ENCODE measurements around the gene SUCLG2.
"Not testable (repeated sequence)": the region's sequence is repeated elsewhere in the genome, so short reads cannot be mapped to it uniquely, and the experiment has no call there.

SUCLG2 gene

DNA sequence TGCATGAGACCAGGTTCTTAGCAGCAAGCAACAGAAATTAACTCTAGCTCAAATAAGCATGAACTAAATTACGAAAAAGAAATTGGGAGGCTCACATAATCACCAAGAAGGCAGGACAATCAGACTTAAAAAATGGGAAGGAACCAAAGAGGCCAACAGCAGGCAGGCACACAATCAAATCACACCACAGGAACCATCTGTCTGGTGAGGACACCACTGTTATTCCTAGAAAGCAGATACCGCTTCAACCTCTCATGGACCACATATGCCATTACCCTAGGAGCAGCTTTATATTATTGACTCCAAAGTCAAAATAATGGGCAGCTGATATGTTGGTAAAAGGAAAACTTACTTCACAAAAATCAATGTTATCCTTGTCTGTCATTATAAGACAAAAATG lies 51.6 kb downstream of the SUCLG2 start:
- DNase-seq, result no peak

DNA sequence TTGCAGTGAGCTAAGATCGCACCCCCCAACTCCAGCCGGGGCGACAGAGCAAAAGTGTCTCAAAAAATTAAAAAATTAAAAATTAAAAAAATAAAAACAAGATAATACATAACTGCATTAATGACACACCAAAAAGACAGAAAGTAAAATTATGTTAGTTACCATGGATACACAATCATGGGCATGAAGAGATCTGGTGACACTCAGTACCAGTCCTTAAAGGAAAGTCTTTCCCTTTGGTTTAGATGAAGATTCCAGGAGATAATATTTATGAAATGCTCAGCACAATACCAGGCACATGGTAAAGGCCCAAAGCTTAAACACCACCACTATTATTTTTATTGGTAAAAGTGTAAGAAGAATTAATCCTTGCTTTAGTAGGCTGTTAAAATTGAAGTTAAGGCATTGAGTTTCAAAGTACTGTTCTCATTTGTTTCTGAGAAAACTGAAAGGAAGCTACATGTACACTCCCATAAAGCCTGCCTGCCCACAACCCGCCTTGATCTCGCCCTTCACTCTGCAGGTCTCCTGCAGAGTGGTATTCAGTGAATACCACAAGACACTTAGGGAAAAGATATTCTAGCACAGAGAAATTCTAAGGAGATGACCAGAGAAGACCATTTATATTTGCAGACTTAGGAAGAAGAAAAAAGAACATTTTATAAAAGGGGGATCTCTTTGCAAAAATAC lies 52.3 kb downstream of the SUCLG2 start:
- no peak for DNase-seq

DNA sequence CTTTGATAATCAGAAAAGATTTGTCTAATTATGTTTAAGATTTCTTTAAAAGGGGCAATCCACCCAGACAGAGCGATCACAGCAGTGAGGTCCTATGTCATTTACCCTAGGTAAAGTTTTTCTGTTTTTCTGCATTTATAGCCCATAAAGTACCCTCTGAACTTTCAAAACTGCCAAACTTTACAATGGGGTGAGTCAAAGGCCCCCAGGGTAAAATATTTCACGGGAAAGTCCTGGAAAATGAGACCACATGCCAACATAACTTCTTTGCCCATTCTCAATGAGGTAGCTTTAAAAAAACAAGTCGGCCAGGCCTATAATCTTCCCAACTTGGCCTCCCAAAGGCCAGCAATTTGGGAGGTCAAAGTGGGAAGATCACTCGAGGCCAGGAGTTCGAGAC lies 53.0 kb downstream of the SUCLG2 start:
- no peak for DNase-seq

DNA sequence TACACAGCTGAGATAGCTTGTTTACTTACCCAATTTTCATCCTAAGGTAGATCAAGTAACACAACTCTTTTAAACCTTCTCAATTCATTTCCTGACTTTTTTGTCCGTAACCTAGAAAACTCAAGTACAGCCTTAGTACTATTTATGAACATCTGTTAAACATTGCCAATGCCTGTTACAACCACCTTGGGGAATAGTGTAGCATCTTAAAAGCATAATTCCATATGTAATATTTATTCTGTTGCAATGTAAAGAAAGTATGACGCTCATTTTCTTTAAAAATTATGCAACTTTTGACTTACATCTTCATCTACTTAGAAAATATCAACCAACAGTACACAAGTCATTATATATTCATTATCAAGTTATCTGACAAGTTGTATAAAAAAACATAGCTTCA lies 54.6 kb downstream of the SUCLG2 start:
- no peak for DNase-seq

DNA sequence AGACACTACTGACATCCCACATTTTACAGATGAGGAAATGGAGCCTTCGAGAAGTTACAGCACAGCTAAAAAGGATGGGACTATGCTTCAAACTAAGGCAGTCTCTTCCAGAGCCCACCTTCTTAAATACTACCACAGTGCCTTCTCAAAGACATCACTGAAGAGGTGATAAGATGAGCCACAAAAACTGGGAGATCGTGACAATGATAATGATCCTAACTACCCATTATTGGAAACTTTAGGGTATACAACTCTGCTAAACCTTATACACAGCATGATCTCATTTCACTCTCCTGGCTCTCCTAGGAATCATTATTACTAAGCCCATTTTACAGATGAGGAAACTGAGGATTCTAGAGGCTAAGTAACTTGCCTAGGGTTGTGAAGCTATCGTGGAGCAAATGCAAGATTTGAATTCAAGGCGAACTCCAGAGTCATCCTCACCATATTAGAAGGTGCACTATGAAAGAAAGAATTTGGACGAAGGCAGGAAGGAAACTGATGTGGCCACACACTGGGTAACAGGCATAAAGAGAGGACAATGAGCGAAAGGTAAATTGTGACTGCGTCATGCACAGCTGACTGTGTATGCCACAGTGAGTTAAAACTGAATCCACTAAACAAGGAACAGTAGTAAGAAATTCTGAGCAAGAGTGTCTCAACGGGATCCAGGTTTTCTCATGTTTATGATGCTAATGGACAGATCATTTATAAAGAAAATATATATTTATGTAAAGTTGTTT lies 55.4 kb downstream of the SUCLG2 start:
- no peak for DNase-seq

DNA sequence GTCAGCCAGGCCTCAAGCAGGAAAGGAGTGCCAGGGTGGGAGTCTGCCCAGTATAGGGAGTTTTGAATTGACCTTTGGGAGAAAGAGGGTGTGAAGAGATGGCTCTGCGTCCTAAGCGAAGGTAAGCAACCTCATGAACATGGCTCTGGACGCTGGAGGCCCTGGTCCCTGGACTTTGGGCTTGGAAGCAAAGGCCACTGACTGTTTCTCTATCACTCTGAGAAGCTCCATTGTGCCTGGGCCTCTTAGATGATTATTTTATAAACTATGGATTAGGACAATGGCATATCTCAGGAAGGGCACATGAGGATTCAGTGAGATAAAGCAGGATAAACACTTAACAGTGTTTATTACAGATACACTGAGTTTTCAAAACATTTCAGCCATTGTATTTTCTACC lies 59.0 kb downstream of the SUCLG2 start:
- no peak for DNase-seq

DNA sequence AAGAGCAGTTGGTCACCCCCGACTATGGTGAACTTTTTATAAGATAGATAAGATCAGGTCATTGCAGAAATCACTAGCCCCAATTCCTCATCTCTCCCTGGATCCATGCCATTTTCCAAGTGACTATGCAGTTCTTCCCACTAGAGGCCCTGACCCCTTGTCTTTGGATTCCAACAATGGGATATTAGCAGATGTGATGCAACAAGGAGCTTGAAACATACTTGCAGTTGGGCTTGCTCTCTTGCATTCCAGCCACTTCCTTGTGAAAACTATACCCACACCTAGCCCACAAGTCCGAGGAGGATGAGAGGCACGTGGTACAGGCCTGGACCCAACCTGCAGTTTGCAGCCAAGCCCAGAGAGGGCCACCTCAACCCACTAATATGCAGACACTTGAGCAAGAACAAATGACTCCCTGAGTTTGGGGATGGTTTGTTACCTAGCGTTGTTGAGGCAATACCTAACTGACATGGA lies 60.6 kb downstream of the SUCLG2 start:
- no peak for DNase-seq

DNA sequence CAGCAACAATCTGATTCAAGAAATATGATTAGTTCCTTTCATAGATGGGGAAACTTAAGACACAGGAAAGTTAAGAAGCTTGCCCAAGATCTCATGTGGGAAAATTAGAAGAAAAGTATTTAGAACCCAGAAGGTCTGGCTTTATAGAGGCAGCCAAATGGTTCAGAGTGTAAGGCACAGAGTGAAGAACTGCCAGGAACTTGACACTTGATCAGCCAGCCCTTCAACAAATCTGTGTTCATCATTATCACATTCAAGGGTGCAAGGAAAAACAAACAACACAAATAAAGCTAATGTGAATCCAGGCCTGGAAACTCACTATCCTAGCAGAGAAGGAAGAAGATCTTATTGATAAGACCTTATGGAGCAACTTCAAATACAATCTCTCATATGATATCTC lies 62.4 kb downstream of the SUCLG2 start:
- no peak for DNase-seq

DNA sequence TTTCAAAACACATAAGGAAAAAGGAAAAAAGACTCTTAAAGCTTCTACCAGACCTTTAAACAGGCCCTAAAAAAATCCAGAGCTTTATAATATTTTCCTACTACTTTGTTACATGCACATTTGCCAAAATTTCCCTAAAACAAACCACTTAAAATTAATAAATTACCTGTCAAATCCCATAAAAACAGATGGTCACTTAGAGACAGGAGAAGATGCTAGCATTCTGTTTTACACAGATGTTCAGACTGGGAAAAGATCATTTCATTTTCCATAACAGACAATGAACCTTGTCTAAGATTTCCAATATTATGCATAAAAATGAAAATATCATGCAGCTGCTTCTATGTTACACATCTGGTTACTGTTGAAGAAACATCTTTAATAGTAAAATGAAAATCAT lies 66.6 kb downstream of the SUCLG2 start:
- no peak for DNase-seq

DNA sequence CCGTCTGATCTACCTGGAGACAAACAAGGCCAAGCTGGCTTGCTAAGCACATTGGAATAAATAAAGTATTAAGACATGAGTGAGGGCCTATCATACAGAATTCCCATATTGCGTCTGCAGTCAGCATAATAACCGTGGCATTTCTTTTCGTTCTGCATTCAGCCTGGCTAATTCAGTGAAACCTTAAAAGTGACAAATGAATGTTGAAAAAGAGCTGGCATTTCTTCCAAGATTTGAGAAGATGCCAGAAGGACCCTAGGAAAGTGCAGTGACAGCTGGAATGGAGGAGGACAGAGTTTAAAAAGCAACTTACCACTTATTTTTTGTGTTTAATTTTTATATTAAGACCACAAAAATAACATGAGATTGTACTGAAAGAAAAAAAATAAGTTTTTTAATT lies 67.1 kb downstream of the SUCLG2 start:
- no peak for DNase-seq

DNA sequence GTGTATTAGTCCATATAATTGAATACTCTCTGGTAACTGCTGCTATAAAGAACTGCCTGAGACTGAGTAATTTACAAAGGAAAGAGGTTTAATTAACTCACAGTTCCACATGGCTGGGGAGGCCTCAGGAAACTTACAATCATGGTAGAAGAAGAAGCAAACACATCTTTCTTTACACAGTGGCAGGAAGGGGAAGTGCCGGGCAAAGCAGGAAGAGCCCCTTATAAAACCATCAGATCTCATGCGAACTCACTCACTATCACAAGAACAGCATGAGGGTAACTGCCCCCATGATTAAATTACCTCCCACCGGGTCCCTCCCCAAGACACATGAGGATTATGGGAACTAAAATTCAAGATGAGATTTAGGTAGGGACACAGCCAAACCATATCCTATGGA lies 69.8 kb downstream of the SUCLG2 start:
- DNase-seq, result not testable (repeated sequence)

DNA sequence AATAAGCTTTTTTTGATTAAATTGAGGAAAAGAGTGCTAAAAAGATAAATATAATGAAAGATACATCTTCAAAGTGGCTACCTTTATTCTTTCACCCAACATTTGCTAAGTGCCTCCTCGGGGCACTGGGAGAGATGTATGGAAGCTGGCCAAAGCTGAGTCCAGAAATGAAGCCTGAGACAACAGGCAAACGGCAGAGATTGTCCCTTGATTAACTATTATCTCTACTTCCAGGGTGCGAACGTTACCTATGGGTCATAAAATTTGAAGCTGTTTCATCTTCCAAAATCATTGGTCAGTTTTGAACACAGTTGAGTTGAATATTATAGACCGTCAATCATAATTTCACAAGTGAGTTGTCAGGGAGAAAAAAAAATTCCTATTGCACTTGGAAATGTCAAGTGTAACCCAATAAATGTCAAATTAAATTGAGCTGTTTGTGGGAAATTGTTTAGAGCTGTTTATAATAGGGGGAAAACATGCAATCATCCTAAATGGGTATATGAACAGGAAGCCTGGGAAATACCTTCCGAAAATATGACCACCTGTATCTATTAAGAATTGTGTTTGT lies 73.9 kb downstream of the SUCLG2 start:
- no peak for DNase-seq

DNA sequence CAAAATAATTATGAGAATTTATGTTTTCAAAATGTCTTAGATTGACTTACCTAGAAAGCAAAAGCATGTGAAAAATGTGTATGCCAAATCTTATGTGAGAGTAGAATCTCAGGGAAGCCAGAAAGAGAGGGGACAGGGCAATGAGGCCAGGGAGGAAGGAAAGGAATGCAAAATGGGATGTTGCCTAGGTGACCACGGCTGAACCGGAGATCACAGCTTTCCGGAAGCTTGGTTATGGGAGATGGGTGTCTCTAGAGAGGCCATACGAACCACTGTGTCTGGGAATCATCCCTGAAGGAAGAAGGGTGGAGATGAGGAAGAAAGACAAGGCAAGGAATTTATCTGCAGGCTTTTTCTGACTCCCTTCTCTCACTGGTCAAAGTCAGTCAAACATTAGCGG lies 76.0 kb downstream of the SUCLG2 start:
- DNase-seq, result no peak

DNA sequence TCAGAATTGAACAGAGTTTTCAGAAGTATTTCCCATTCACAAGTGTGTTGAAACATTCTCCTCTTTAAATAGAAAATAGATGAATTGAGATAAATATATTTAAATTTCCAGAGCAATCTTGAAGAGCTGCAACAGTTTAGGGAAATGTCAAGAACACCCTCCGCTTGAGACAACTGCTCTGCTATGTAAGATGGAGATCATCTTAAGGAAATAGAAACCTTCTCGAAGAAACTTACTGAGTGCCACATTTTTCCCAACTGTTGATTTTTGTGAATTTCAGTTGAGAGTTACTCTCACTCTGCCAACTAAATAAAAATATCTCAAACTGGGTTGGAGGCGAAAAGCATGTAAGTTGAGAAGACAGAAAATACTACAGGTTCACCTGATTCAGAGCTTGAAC lies 78.0 kb downstream of the SUCLG2 start:
- no peak for DNase-seq

DNA sequence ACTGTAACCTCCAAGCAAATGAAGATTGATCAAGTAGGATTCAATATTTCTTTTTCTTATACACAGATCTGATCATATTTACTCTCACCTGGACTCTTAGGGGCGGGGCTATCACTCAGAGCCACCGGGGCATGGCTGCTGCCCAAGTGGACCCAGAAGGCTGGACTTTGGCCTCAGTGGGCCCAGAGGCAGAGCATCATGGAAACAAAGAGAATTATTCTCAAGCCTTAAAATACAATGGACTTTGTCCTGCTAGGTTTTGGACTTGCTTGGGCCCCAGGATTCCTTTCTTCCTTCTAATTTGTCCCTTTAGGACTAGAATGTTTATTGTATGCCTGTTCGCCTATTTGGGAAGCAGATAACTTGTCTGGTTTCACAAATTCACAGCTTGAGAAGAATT lies 85.1 kb downstream of the SUCLG2 start:
- DNase-seq, result no peak

DNA sequence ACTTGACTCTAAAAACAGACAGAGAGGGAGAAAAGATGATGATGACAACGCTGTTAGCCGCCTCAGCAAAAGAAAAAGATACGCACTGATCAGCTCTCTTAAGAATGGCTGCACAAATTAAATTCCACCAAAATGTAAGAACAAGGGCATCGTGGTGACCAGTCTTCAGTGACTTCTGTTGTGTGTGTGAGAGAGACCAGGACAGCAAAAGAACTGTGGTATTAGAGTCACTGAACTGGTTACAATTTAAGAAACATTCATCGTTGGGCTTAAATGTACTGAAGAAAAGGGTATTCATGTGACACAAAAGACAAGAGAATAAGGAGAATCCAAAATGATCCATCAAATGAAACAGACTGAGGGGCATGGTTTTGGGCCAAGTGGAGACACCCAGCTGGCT lies 86.5 kb downstream of the SUCLG2 start:
- no peak for DNase-seq

DNA sequence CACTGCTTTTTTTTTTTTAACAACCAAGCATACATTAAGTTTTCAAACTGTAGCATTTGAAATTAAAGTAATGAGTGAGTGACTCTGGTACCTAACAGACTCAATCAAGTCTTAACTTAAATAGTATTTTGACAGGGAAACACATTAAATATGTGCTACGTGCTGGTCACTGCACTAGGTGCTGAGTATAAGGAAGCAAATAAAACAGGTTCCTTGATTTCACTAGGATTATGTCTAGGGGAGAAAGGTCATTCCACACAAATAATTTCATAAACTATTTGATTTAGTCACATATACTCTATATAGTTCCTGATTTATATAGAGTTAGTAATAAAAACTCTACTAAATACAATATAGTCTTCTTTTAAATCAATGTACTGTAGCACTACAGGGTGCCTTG lies 89.4 kb downstream of the SUCLG2 start:
- no peak for DNase-seq

DNA sequence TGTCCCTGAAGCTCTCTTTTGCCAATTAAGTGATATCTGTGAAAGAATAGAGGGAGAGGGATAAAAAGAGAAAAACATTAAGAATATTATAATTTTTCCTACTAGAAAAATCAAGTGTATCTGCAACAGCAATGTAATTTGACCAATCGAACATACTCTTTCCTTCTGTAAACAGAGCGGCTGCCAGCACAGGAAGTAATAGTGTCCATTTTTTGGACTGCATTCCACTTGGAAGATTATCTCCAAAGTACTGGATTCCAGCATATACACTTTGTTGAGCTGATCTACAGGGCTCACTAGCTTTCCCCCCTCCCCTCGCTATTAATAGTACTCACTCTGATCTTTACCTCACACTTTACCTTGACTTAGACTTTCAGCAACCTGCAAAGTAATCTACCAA lies 90.4 kb downstream of the SUCLG2 start:
- no peak for DNase-seq

DNA sequence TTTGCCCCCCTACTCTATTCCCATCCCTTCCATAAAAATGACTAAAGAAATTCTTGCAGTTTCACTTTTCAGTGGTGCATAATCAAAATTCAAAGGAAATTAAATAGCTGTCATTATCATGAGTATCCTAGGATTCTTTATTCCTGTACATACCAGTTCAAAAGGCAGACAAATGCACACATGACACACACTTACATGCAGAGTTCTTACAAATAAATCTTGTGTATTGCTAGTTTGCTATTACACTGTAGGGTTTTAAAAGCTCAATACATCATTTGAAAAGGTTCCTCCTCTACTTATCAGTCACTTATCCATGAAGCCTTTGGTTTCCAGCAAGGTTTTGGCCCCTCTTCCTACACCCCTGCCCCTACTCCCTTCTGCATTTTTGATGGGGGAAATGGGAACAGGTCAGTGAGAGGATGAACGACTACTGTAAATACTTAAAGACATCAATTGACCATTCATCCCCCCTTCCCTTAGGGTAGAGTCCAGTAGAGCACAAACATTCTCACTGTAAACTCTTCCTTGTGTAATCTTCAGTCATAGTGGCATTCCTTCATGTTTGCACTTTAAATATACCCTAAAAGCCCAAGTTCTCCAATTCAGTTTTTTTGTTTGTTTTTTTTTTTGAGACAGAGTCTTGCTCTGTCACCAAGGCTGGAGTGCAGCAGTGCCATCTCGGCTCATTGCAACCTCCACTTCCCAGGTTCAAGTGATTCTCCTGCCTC lies 92.6 kb downstream of the SUCLG2 start:
- no peak for DNase-seq

DNA sequence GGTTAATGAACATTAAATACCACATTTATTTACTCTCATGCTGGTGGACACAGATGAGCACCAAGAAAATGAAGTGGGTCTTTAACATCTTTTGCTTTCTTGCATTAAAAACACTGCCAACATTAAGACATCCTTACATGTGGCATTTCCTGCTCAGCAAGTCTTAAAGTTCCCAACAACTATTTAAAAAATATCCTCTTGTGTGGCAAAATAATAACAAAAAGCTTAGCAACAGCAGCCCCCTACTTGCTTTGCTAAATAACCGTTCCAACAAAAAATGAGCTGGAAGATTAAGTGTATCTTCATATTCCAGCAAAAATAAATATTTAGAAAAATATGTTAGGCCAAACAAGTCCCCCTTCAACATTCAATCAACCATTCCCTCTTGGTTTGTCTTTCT lies 93.1 kb downstream of the SUCLG2 start:
- no peak for DNase-seq

DNA sequence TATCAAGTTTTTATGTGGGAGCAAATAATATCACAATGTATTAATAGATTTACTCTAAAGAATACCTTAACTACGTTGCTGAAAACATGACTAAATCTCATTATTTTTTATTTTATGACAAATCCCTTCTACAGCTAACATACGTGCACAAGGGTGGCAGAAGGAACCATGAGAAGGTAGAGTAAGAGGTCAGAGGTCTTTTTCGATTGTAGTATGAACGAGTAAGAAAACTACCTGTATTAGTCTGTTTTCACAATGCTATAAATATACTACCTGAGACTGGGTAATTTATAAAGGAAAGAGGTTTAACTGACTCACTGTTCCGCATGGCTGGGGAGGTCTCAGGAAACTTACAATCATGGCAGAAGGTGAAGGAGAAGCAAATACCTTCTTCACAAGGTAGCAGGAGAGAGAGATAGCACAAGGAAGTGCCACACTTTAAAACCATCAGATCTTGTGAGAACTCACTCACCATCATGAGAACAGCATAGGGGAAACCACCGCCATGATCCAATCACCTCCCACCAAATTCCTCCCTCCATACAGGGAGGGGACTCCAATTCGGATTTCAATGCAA lies 95.3 kb downstream of the SUCLG2 start:
- DNase-seq, result no peak

DNA sequence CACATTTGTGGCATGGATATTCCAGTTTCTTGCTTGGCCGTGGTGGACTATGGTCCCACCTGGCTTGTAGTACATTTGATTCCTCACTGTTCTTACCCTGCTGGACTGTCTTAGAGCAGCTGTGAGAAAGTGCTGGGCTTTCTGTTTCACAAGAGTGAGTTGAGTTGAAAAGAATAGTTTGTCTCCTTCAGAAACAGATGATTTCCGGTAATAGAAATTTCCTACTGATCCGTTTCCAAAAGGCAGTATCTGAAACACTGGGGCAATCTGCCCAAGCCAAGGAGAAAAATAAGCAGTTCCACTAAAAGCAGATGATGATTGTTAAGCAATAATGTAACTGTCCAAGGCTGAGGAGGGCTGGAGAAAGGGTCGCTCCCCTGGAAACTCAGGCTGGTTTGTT lies 96.0 kb downstream of the SUCLG2 start:
- DNase-seq, result no peak

DNA sequence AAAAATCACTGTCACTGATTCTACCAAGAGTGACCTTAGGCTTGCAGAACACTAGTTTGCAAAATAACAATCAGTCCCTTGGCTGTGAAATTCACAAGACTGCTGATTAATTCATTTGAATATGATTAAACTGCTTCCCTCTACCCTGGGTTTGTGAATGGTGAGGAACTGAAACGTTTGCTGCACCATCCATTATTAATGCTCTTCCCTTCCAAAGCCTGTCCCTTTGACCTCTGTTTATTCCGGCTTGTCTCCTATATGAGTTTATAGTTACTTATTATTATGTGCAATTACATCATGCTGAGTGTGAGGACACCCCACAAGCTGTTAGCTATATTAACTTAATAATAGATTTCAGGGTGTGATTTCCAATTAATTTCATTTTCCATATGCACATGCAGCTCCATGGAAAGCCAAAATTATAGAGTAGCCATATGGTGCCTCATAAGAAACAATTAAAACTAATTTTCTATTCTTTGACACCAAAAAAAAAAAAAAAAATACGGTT lies 96.5 kb downstream of the SUCLG2 start:
- DNase-seq, result no peak

Measured in NCI-H2107 (cell line).